Activated CD4-positive, alpha-beta memory T cell treated with anti-CD3 and anti-CD28 coated beads, Interleukin-2, amount 10 ng/mL, durations not matched to agents 7 days and 5 days (primary cell): ENCODE data around the gene GPD2. TPM values are rescaled to one million over a fixed set of nuclear protein-coding genes. Genes with fewer than 3 reads are reported as not detected.

ENCODE experiments used
- CTCF ChIA-PET: fragments of 350-600 bp; sonication (Branson Sonifier 250); formaldehyde crosslinking; loops from one replicate; lab custom pipeline; 2021; ENCODE audit warnings: antibody characterized with exemption, inconsistent platforms; lab: Charles Lee
- POLR2A ChIA-PET: fragments of 350-600 bp; sonication (Branson Sonifier 250); formaldehyde crosslinking; loops from one replicate; lab custom pipeline; 2021; ENCODE audit warnings: antibody characterized with exemption; lab: Charles Lee
- DNase-seq: peaks from one replicate; pipeline ENCODE4 v3.0.0-alpha.2; 2020
- H3K27ac Mint-ChIP-seq: one replicate; pipeline ENCODE4 v1.8.0; 2021; ENCODE audit warnings: mild to moderate bottlenecking, mixed read lengths
- H3K27me3 Mint-ChIP-seq: one replicate; pipeline ENCODE4 v1.8.0; 2021; ENCODE audit warnings: mixed read lengths
- H3K36me3 Mint-ChIP-seq: one replicate; pipeline ENCODE4 v1.8.0; 2021; ENCODE audit warnings: low read depth, mixed read lengths
- H3K4me1 Mint-ChIP-seq: one replicate; pipeline ENCODE4 v1.8.0; 2021; ENCODE audit warnings: mixed read lengths
- H3K4me3 Mint-ChIP-seq: one replicate; pipeline ENCODE4 v1.8.0; 2021; ENCODE audit warnings: mild to moderate bottlenecking, mixed read lengths
- H3K9me3 Mint-ChIP-seq: one replicate; pipeline ENCODE4 v1.8.0; 2021; ENCODE audit warnings: mixed read lengths
- total RNA-seq, 2 experiments: library from RNA; stranded (reverse); gene quantifications; one replicate each; pipeline ENCODE4 v1.2.3, GENCODE V29; 2021

GPD2 gene
- total RNA-seq, 2 experiments from 2014 or later: 20.5 to 27.3 TPM

GRCh38 chr2:156470975-156471583, 34.9 kb downstream of the GPD2 start:
- peaks cover 30% of the 10 kb centered on the region for H3K4me1 Mint-ChIP-seq
- no peaks in the 10 kb centered on the region for H3K9me3 Mint-ChIP-seq
- H3K27ac Mint-ChIP-seq: no peak overlapping the region
- ChIA-PET POLR2A (no interaction called here), CTCF (no interaction called here)
- H3K36me3 Mint-ChIP-seq: peaks cover 5% of the 10 kb centered on the region
- DNase-seq: no peak
- H3K4me3 Mint-ChIP-seq: no peak overlapping the region
- no peaks in the 10 kb centered on the region for H3K27me3 Mint-ChIP-seq

- H3K27ac Mint-ChIP-seq: no peak overlapping the region
- ChIA-PET POLR2A (interaction anchor here (1.0 kb wide), 1 partner anchor 131 kb away, joined by 3 read pairs; no protein-coding TSS in a partner anchor), CTCF (no interaction called here)
- peaks cover 8% of the 10 kb centered on the region for H3K36me3 Mint-ChIP-seq
- no peak overlapping the region for H3K4me3 Mint-ChIP-seq
- DNase-seq: no peak
- H3K27me3 Mint-ChIP-seq: no peaks in the 10 kb centered on the region
- no peaks in the 10 kb centered on the region for H3K9me3 Mint-ChIP-seq
- peaks cover 37% of the 10 kb centered on the region for H3K4me1 Mint-ChIP-seq
Measured at GRCh38 chr2:156471762-156472161, 35.6 kb downstream of the GPD2 start.

- H3K36me3 Mint-ChIP-seq: peaks cover 12% of the 10 kb centered on the region
- H3K27me3 Mint-ChIP-seq: no peaks in the 10 kb centered on the region
- CTCF ChIA-PET: no interaction called here
- H3K27ac Mint-ChIP-seq: no peak overlapping the region
- peaks cover 42% of the 10 kb centered on the region for H3K4me1 Mint-ChIP-seq
- DNase-seq: no peak
- POLR2A ChIA-PET: no interaction called here
- no peak overlapping the region for H3K4me3 Mint-ChIP-seq
- no peaks in the 10 kb centered on the region for H3K9me3 Mint-ChIP-seq
Measured at GRCh38 chr2:156472686-156473085, 36.5 kb downstream of the GPD2 start.

GRCh38 chr2:156473445-156473844, 37.3 kb downstream of the GPD2 start:
- POLR2A ChIA-PET: no interaction called here
- CTCF ChIA-PET: no interaction called here
- H3K27me3 Mint-ChIP-seq: no peaks in the 10 kb centered on the region
- H3K36me3 Mint-ChIP-seq: peaks cover 15% of the 10 kb centered on the region
- no peak overlapping the region for H3K27ac Mint-ChIP-seq
- H3K4me3 Mint-ChIP-seq: no peak overlapping the region
- DNase-seq: no peak
- H3K4me1 Mint-ChIP-seq: peaks cover 46% of the 10 kb centered on the region
- no peaks in the 10 kb centered on the region for H3K9me3 Mint-ChIP-seq

GRCh38 chr2:156474401-156474800, 38.2 kb downstream of the GPD2 start:
- CTCF ChIA-PET: no interaction called here
- Mint-ChIP-seq H3K4me1 (peaks cover 46% of the 10 kb centered on the region), H3K36me3 (peaks cover 14% of the 10 kb centered on the region), H3K4me3 (no peak overlapping the region), H3K27ac (no peak overlapping the region), H3K9me3 (no peaks in the 10 kb centered on the region), H3K27me3 (no peaks in the 10 kb centered on the region)
- no peak for DNase-seq
- POLR2A ChIA-PET: no interaction called here

GRCh38 chr2:156476021-156476849, 40.1 kb downstream of the GPD2 start:
- POLR2A ChIA-PET: no interaction called here
- Mint-ChIP-seq H3K27me3 (no peaks in the 10 kb centered on the region), H3K36me3 (peaks cover 16% of the 10 kb centered on the region), H3K27ac (peak overlapping the region; percentile 69), H3K4me3 (peak overlapping the region; percentile 41), H3K9me3 (no peaks in the 10 kb centered on the region), H3K4me1 (peaks cover 55% of the 10 kb centered on the region)
- no peak for DNase-seq
- CTCF ChIA-PET: no interaction called here

- Mint-ChIP-seq H3K4me3 (peak overlapping the region; percentile 41), H3K4me1 (peaks cover 54% of the 10 kb centered on the region), H3K27ac (peak overlapping the region; percentile 69), H3K36me3 (peaks cover 15% of the 10 kb centered on the region), H3K27me3 (no peaks in the 10 kb centered on the region), H3K9me3 (no peaks in the 10 kb centered on the region)
- no peak for DNase-seq
- CTCF ChIA-PET: no interaction called here
- POLR2A ChIA-PET: interaction anchor here (1.2 kb wide), 1 partner anchor 136 kb away, joined by 3 read pairs; no protein-coding TSS in a partner anchor
Measured at GRCh38 chr2:156476850-156477206, 40.6 kb downstream of the GPD2 start.

- H3K4me1 Mint-ChIP-seq: peaks cover 54% of the 10 kb centered on the region
- H3K27me3 Mint-ChIP-seq: no peaks in the 10 kb centered on the region
- no peaks in the 10 kb centered on the region for H3K9me3 Mint-ChIP-seq
- H3K4me3 Mint-ChIP-seq: no peak overlapping the region
- no peak overlapping the region for H3K27ac Mint-ChIP-seq
- H3K36me3 Mint-ChIP-seq: peaks cover 17% of the 10 kb centered on the region
- CTCF ChIA-PET: no interaction called here
- POLR2A ChIA-PET: no interaction called here
- no peak for DNase-seq
Measured at GRCh38 chr2:156480376-156480775, 44.2 kb downstream of the GPD2 start.

GRCh38 chr2:156481312-156481711, 45.1 kb downstream of the GPD2 start:
- POLR2A ChIA-PET: interaction anchor here (1.1 kb wide), 1 partner anchor 9 kb away, joined by 4 read pairs; no protein-coding TSS in a partner anchor
- Mint-ChIP-seq H3K27me3 (no peaks in the 10 kb centered on the region), H3K4me1 (peaks cover 48% of the 10 kb centered on the region), H3K27ac (no peak overlapping the region), H3K36me3 (peaks cover 17% of the 10 kb centered on the region), H3K4me3 (no peak overlapping the region), H3K9me3 (no peaks in the 10 kb centered on the region)
- DNase-seq: no peak
- CTCF ChIA-PET: no interaction called here

GRCh38 chr2:156483741-156484173, 47.6 kb downstream of the GPD2 start:
- no peak for DNase-seq
- H3K9me3 Mint-ChIP-seq: no peaks in the 10 kb centered on the region
- no peak overlapping the region for H3K27ac Mint-ChIP-seq
- CTCF ChIA-PET: interaction anchor here (0.6 kb wide), 2 partner anchors 12 to 54 kb away, joined by 3 read pairs; no protein-coding TSS in a partner anchor
- H3K4me3 Mint-ChIP-seq: no peak overlapping the region
- POLR2A ChIA-PET: interaction anchor here (1.1 kb wide), 1 partner anchor 48 kb away, joined by 3 read pairs; no protein-coding TSS in a partner anchor
- H3K36me3 Mint-ChIP-seq: peaks cover 8% of the 10 kb centered on the region
- peaks cover 41% of the 10 kb centered on the region for H3K4me1 Mint-ChIP-seq
- H3K27me3 Mint-ChIP-seq: no peaks in the 10 kb centered on the region

GRCh38 chr2:156486147-156486546, 50.0 kb downstream of the GPD2 start:
- CTCF ChIA-PET: interaction anchor here (2.2 kb wide), 1 partner anchor 152 kb away, joined by 8 read pairs; no protein-coding TSS in a partner anchor
- Mint-ChIP-seq H3K4me3 (no peak overlapping the region), H3K27ac (no peak overlapping the region), H3K4me1 (peaks cover 49% of the 10 kb centered on the region), H3K36me3 (peaks cover 3% of the 10 kb centered on the region), H3K27me3 (no peaks in the 10 kb centered on the region), H3K9me3 (no peaks in the 10 kb centered on the region)
- DNase-seq: no peak
- POLR2A ChIA-PET: no interaction called here

GRCh38 chr2:156486614-156487013, 50.4 kb downstream of the GPD2 start:
- ChIA-PET POLR2A (no interaction called here), CTCF (interaction anchor here (2.2 kb wide), 1 partner anchor 152 kb away, joined by 8 read pairs; no protein-coding TSS in a partner anchor)
- Mint-ChIP-seq H3K4me1 (peaks cover 51% of the 10 kb centered on the region), H3K9me3 (no peaks in the 10 kb centered on the region), H3K4me3 (no peak overlapping the region), H3K27me3 (no peaks in the 10 kb centered on the region), H3K36me3 (peaks cover 3% of the 10 kb centered on the region), H3K27ac (no peak overlapping the region)
- DNase-seq: no peak

GRCh38 chr2:156489195-156489594, 53.0 kb downstream of the GPD2 start:
- Mint-ChIP-seq H3K4me3 (no peak overlapping the region), H3K27ac (peak overlapping the region; percentile 5)
- CTCF ChIA-PET: interaction anchor here (0.8 kb wide), 1 partner anchor 428 kb away, joined by 3 read pairs; no protein-coding TSS in a partner anchor

More at GRCh38 chr2:156489195-156489594, 53.0 kb downstream of the GPD2 start:
- POLR2A ChIA-PET: interaction anchor here (1.0 kb wide), 1 partner anchor 53 kb away, joined by 4 read pairs; no protein-coding TSS in a partner anchor
- H3K36me3 Mint-ChIP-seq: peaks cover 8% of the 10 kb centered on the region
- no peaks in the 10 kb centered on the region for H3K27me3 Mint-ChIP-seq
- peaks cover 49% of the 10 kb centered on the region for H3K4me1 Mint-ChIP-seq
- no peaks in the 10 kb centered on the region for H3K9me3 Mint-ChIP-seq
- DNase-seq: no peak
